Smooth muscle cell (in vitro differentiated cells): ENCODE data around the gene LUC7L2. TPM values are rescaled to one million over a fixed set of nuclear protein-coding genes. Genes with fewer than 3 reads are reported as not detected.
"Not testable (repeated sequence)": the region's sequence is repeated elsewhere in the genome, so short reads cannot be mapped to it uniquely, and the experiment has no call there.

Experiments used
- DNase-seq: peaks from one replicate; lab custom pipeline; 2025; ENCODE audit not compliant: unreplicated experiment; lab: John Stamatoyannopoulos, UW
- H2AFZ ChIP-seq: fragments of 200-600 bp; sonication (generic); 2 replicates; pipeline ENCODE4 v1.6.0; 2016; ENCODE audit warnings: antibody characterized with exemption, low read depth, mild to moderate bottlenecking
- H3F3A ChIP-seq: fragments of 200-600 bp; sonication (generic); 2 replicates; pipeline ENCODE4 v1.6.0; 2017; ENCODE audit warnings: antibody characterized with exemption, low read depth
- H3K27ac ChIP-seq: fragments of 200-600 bp; sonication (generic); 2 replicates; pipeline ENCODE4 v1.5.1; 2016; ENCODE audit warnings: low read depth, mild to moderate bottlenecking
- H3K27me3 ChIP-seq: fragments of 200-600 bp; sonication (generic); 2 replicates; pipeline ENCODE4 v1.6.1; 2016; ENCODE audit warnings: low read depth, mild to moderate bottlenecking
- H3K36me3 ChIP-seq: fragments of 200-600 bp; sonication (generic); 2 replicates; pipeline ENCODE4 v1.5.1; 2016; ENCODE audit warnings: low read depth
- H3K4me1 ChIP-seq: fragments of 200-600 bp; sonication (generic); 2 replicates; pipeline ENCODE4 v1.5.1; 2016; ENCODE audit warnings: low read depth
- H3K4me2 ChIP-seq: fragments of 200-600 bp; sonication (generic); 2 replicates; pipeline ENCODE4 v1.6.0; 2016; ENCODE audit warnings: mild to moderate bottlenecking
- H3K4me3 ChIP-seq: fragments of 200-600 bp; sonication (generic); 2 replicates; pipeline ENCODE4 v1.5.1; 2016; ENCODE audit warnings: mild to moderate bottlenecking
- H3K79me2 ChIP-seq: fragments of 200-600 bp; sonication (generic); 2 replicates; pipeline ENCODE4 v1.6.0; 2016; ENCODE audit warnings: low read depth, mild to moderate bottlenecking
- H3K9ac ChIP-seq: fragments of 200-600 bp; sonication (generic); 2 replicates; pipeline ENCODE4 v1.6.0; 2016; ENCODE audit warnings: low read depth
- H3K9me3 ChIP-seq: fragments of 200-600 bp; sonication (generic); replicated peaks from 2 replicates; pipeline ENCODE4 v1.5.1; 2016; ENCODE audit warnings: low read depth
- H4K20me1 ChIP-seq: fragments of 200-600 bp; sonication (generic); 2 replicates; pipeline ENCODE4 v1.6.0; 2016; ENCODE audit warnings: low read depth
- WGBS: methylation state at CpG from one replicate; pipeline ENCODE4 v1.1.7; 2016; ENCODE audit warnings: low lambda C conversion rate; 5-methylcytosine and 5-hydroxymethylcytosine counted together
- polyA plus RNA-seq: library from polyadenylated mRNA; unstranded; fragments of >200 nt; fragmentation: Nextera tagmentation; extraction: Ambion mirVana; gene quantifications from 2 replicates; pipeline ENCODE4 v1.2.1, GENCODE V29; 2016
- total RNA-seq: library from RNA; depleted of rRNA; stranded (reverse); fragments of >200 nt; gene quantifications from 2 replicates; pipeline ENCODE4 v1.2.3, GENCODE V29; 2014
- TF ChIP-seq, protein P1 (sequence below): fragments of 200-600 bp; sonication (generic); IDR thresholded peaks from 2 replicates; pipeline ENCODE4 v1.5.1; 2017; ENCODE audit warnings: borderline replicate concordance, mild to moderate bottlenecking, antibody characterized with exemption; ENCODE audit not compliant: insufficient read depth, poor library complexity, severe bottlenecking

The LUC7L2 gene
- total and polyA plus RNA-seq, 2 experiments from 2014 or later = 60.0 to 70.5 TPM

GRCh38 chr7:139424004-139424403, 64.3 kb downstream of the LUC7L2 start:
- TF ChIP-seq, protein P1, sequence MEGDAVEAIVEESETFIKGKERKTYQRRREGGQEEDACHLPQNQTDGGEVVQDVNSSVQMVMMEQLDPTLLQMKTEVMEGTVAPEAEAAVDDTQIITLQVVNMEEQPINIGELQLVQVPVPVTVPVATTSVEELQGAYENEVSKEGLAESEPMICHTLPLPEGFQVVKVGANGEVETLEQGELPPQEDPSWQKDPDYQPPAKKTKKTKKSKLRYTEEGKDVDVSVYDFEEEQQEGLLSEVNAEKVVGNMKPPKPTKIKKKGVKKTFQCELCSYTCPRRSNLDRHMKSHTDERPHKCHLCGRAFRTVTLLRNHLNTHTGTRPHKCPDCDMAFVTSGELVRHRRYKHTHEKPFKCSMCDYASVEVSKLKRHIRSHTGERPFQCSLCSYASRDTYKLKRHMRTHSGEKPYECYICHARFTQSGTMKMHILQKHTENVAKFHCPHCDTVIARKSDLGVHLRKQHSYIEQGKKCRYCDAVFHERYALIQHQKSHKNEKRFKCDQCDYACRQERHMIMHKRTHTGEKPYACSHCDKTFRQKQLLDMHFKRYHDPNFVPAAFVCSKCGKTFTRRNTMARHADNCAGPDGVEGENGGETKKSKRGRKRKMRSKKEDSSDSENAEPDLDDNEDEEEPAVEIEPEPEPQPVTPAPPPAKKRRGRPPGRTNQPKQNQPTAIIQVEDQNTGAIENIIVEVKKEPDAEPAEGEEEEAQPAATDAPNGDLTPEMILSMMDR = no peak
- H3K4me1 ChIP-seq = no peaks in the 10 kb centered on the region
- no peak overlapping the region for H3K4me3 ChIP-seq
- no peaks in the 10 kb centered on the region for H3K9me3 ChIP-seq
- no peaks in the 10 kb centered on the region for H3K27me3 ChIP-seq
- peaks cover 52% of the 10 kb centered on the region for H4K20me1 ChIP-seq
- H3K79me2 ChIP-seq = no peaks in the 10 kb centered on the region
- H3F3A ChIP-seq = peaks cover 12% of the 10 kb centered on the region
- no peak for DNase-seq
- no peak overlapping the region for H3K27ac ChIP-seq
- H2AFZ ChIP-seq = no peak overlapping the region
- no peak overlapping the region for H3K4me2 ChIP-seq
- H3K9ac ChIP-seq = no peak overlapping the region
- WGBS = 99% methylated on average over 4 of the region's 4 CpGs
- H3K36me3 ChIP-seq = peaks cover 25% of the 10 kb centered on the region

- not testable (repeated sequence) for H3K9ac ChIP-seq, H3K9me3 ChIP-seq, DNase-seq, H3K4me3 ChIP-seq, H3K27me3 ChIP-seq, H3K27ac ChIP-seq, H3K4me1 ChIP-seq, H3K79me2 ChIP-seq, H2AFZ ChIP-seq, H3F3A ChIP-seq, H3K4me2 ChIP-seq
- WGBS = 94% methylated on average over 10 of the region's 10 CpGs
- Histone ChIP-seq H3K36me3 (peaks cover 13% of the 10 kb centered on the region), H4K20me1 (peaks cover 42% of the 10 kb centered on the region)
Measured at GRCh38 chr7:139425701-139426100, 66.0 kb downstream of the LUC7L2 start.

GRCh38 chr7:139426258-139427028, 66.7 kb downstream of the LUC7L2 start:
- Histone ChIP-seq H3K4me2 (no peak overlapping the region), H2AFZ (no peak overlapping the region), H3K4me3 (no peak overlapping the region), H3K4me1 (no peaks in the 10 kb centered on the region), H3K27ac (no peak overlapping the region), H3F3A (peaks cover 9% of the 10 kb centered on the region), H3K27me3 (no peaks in the 10 kb centered on the region), H3K9me3 (no peaks in the 10 kb centered on the region), H3K79me2 (no peaks in the 10 kb centered on the region), H3K9ac (no peak overlapping the region), H4K20me1 (peaks cover 36% of the 10 kb centered on the region), H3K36me3 (peaks cover 13% of the 10 kb centered on the region)
- TF ChIP-seq, protein P1 = no peak
- DNase-seq = no peak
- WGBS = 86% methylated on average over 12 of the region's 12 CpGs

- Histone ChIP-seq H3K27ac (no peak overlapping the region), H2AFZ (no peak overlapping the region), H3K9me3 (no peaks in the 10 kb centered on the region), H3K9ac (no peak overlapping the region), H3K4me3 (no peak overlapping the region), H3K79me2 (no peaks in the 10 kb centered on the region), H3F3A (peaks cover 9% of the 10 kb centered on the region), H3K4me1 (no peaks in the 10 kb centered on the region), H3K27me3 (no peaks in the 10 kb centered on the region), H4K20me1 (peaks cover 32% of the 10 kb centered on the region), H3K36me3 (peaks cover 12% of the 10 kb centered on the region), H3K4me2 (no peak overlapping the region)
- TF ChIP-seq, protein P1 = no peak
- 92% methylated on average over 1 of the region's 1 CpG for WGBS
- no peak for DNase-seq
Measured at GRCh38 chr7:139427029-139427420, 67.3 kb downstream of the LUC7L2 start.
